HG03135 (cell line): Measurements from ENCODE around the gene NT5DC2.

Experiments
- ATAC-seq: cut with Tn5 transposase; IDR thresholded peaks from one replicate; pipeline ENCODE4 v1.9.1; 2021; ENCODE audit warnings: mild to moderate bottlenecking, moderate library complexity; ENCODE audit not compliant: unreplicated experiment

Gene NT5DC2

GRCh38 chr3:52525680-52526561, 7.7 kb downstream of the NT5DC2 start:
- ATAC-seq: no peak

- no peak for ATAC-seq
Observed at GRCh38 chr3:52524752-52525679, 8.6 kb downstream of the NT5DC2 start.

GRCh38 chr3:52524258-52524751, 9.4 kb downstream of the NT5DC2 start:
- ATAC-seq: no peak

- ATAC-seq: no peak
Observed at GRCh38 chr3:52523386-52524257, 10.0 kb downstream of the NT5DC2 start.

GRCh38 chr3:52522651-52523251, 10.9 kb downstream of the NT5DC2 start:
- ATAC-seq: no peak

GRCh38 chr3:52521881-52522650, 11.6 kb downstream of the NT5DC2 start:
- no peak for ATAC-seq

- ATAC-seq: no peak
Observed at GRCh38 chr3:52521488-52521824, 12.2 kb downstream of the NT5DC2 start.

GRCh38 chr3:52520716-52521487, 12.8 kb downstream of the NT5DC2 start:
- no peak for ATAC-seq

- no peak for ATAC-seq
Observed at GRCh38 chr3:52520141-52520667, 13.5 kb downstream of the NT5DC2 start.

GRCh38 chr3:52519445-52520140, 14.1 kb downstream of the NT5DC2 start:
- no peak for ATAC-seq

GRCh38 chr3:52518723-52519444, 14.8 kb downstream of the NT5DC2 start:
- ATAC-seq: no peak

- no peak for ATAC-seq
Observed at GRCh38 chr3:52517796-52518722, 15.6 kb downstream of the NT5DC2 start.

- no peak for ATAC-seq
Observed at GRCh38 chr3:52516509-52517195, 17.0 kb downstream of the NT5DC2 start.

- ATAC-seq: no peak
Observed at GRCh38 chr3:52515192-52515591, 18.5 kb downstream of the NT5DC2 start.

- ATAC-seq: no peak
Observed at GRCh38 chr3:52514576-52514975, 19.1 kb downstream of the NT5DC2 start.

GRCh38 chr3:52513281-52513680, 20.4 kb downstream of the NT5DC2 start:
- no peak for ATAC-seq
